HepG2 (cell line): ENCODE measurements around the gene NODAL. TPM values are rescaled to one million over a fixed set of nuclear protein-coding genes. Genes with fewer than 3 reads are reported as not detected.

Source experiments
- ATF7 ChIP-seq, 2 experiments: fragments of 450-650 bp in 1 of 2; sonication (generic) in 1 of 2; formaldehyde crosslinking in 1 of 2; IDR thresholded peaks; 2 replicates each; pipeline versions ENCODE4 v1.4.0 to v1.6.1; 2016 to 2020; ENCODE audit warnings: antibody characterized with exemption in 1 of 2, mild to moderate bottlenecking in 1 of 2, missing genetic modification reagents in 1 of 2
- ATRX ChIP-seq: sonication (generic); formaldehyde crosslinking; IDR thresholded peaks from 2 replicates; pipeline ENCODE4 v1.4.0; 2020; ENCODE audit warnings: missing genetic modification reagents, borderline replicate concordance
- ELF1 ChIP-seq: sonication (generic); formaldehyde crosslinking; IDR thresholded peaks from 2 replicates; pipeline ENCODE4 v1.4.0; 2020; ENCODE audit warnings: missing genetic modification reagents
- FLYWCH1 ChIP-seq: sonication (generic); formaldehyde crosslinking; IDR thresholded peaks from 2 replicates; pipeline ENCODE4 v1.8.1; 2023; ENCODE audit warnings: mild to moderate bottlenecking, missing genetic modification reagents
- GABPA ChIP-seq, 2 experiments: IDR thresholded peaks; 2 replicates each; pipeline ENCODE4 v1.6.1; 2011 to 2016; ENCODE audit warnings: low read depth in 2 of 2, low read length in 1 of 2, missing biosample characterization in 1 of 2, missing genetic modification characterization in 1 of 2
- HIVEP1 ChIP-seq: sonication (generic); formaldehyde crosslinking; IDR thresholded peaks from 2 replicates; pipeline ENCODE4 v1.4.0; 2020; ENCODE audit warnings: mild to moderate bottlenecking, missing genetic modification reagents
- IRF2 ChIP-seq: IDR thresholded peaks from 2 replicates; pipeline ENCODE4 v1.6.1; 2018; ENCODE audit warnings: missing genetic modification reagents, missing compliant biosample characterization
- KLF16 ChIP-seq, 2 experiments: sonication (generic) in 1 of 2; formaldehyde crosslinking in 1 of 2; IDR thresholded peaks; 2 replicates each; pipeline versions ENCODE4 v1.6.1 to v1.8.0; 2016 to 2023; ENCODE audit warnings: missing genetic modification reagents in 2 of 2, missing compliant biosample characterization in 1 of 2
- MED1 ChIP-seq: sonication (generic); formaldehyde crosslinking; IDR thresholded peaks from 2 replicates; pipeline ENCODE4 v1.4.0; 2020; ENCODE audit warnings: missing genetic modification reagents
- PCBP2 ChIP-seq: fragments of 200-400 bp; formaldehyde crosslinking; optimal IDR thresholded peaks from 2 replicates; pipeline ENCODE3; 2018; ENCODE audit warnings: low read length, low read depth; ENCODE audit not compliant: poor library complexity, severe bottlenecking
- SMARCC2 ChIP-seq: fragments of 450-650 bp; IDR thresholded peaks from 2 replicates; pipeline ENCODE4 v1.6.1; 2017; ENCODE audit warnings: antibody characterized with exemption, mild to moderate bottlenecking
- SOX5 ChIP-seq: IDR thresholded peaks from 2 replicates; pipeline ENCODE4 v1.6.1; 2016; ENCODE audit warnings: borderline replicate concordance
- TCF7L2 ChIP-seq: IDR thresholded peaks from 2 replicates; pipeline ENCODE4 v1.6.1; 2011; ENCODE audit warnings: mild to moderate bottlenecking, low read depth, low read length, moderate library complexity
- ZBTB39 ChIP-seq: sonication (generic); formaldehyde crosslinking; IDR thresholded peaks from 2 replicates; pipeline ENCODE4 v1.5.0; 2020; ENCODE audit warnings: missing genetic modification reagents
- ZNF12 ChIP-seq: sonication (generic); formaldehyde crosslinking; IDR thresholded peaks from 2 replicates; pipeline ENCODE4 v1.5.0; 2020; ENCODE audit warnings: missing genetic modification reagents
- ZNF30 ChIP-seq: sonication (generic); formaldehyde crosslinking; IDR thresholded peaks from 2 replicates; pipeline ENCODE4 v1.5.0; 2020; ENCODE audit warnings: mild to moderate bottlenecking, missing genetic modification reagents
- ZNF34 ChIP-seq: sonication (generic); formaldehyde crosslinking; IDR thresholded peaks from 2 replicates; pipeline ENCODE4 v1.4.0; 2020; ENCODE audit warnings: mild to moderate bottlenecking, missing genetic modification reagents, borderline replicate concordance
- ZNF761 ChIP-seq: sonication (generic); formaldehyde crosslinking; conservative IDR thresholded peaks from 2 replicates; pipeline ENCODE4 v1.4.0; 2020; ENCODE audit warnings: mild to moderate bottlenecking, missing genetic modification reagents
- polyA plus RNA-seq, 8 experiments: library from polyadenylated mRNA; depleted of rRNA in 3 of 8; stranded (reverse) in 7 of 8; unstranded in 1 of 8; fragments of >200 nt; fragmentation: Illumina TruSeq in 4 of 8; extraction: Trizol in 4 of 8; gene quantifications; 2 replicates each; pipeline versions ENCODE4 v1.2.1 to v1.2.3, GENCODE V29; 2011 to 2016; ENCODE audit warnings: low read depth in 4 of 8, missing spikeins in 1 of 8, mixed read lengths in 1 of 8; ENCODE audit not compliant: insufficient read depth in 1 of 8
- total RNA-seq, 5 experiments: library from RNA; depleted of rRNA; stranded (reverse); fragments of >200 nt; fragmentation: Illumina TruSeq; extraction: Trizol; gene quantifications; 2 replicates each; pipeline ENCODE4 v1.2.3, GENCODE V29; 2016; ENCODE audit warnings: low read depth in 1 of 5
- TF ChIP-seq, protein P1 (sequence below): IDR thresholded peaks from 2 replicates; pipeline ENCODE4 v1.6.1; 2016; ENCODE audit warnings: low read depth
- TF ChIP-seq, protein P2 (sequence below): IDR thresholded peaks from 2 replicates; pipeline ENCODE4 v1.6.1; 2016; ENCODE audit warnings: mild to moderate bottlenecking, missing biosample characterization, missing genetic modification reagents
- TF ChIP-seq, protein P3 (sequence below): sonication (generic); formaldehyde crosslinking; IDR thresholded peaks from 2 replicates; pipeline ENCODE4 v1.9.0; 2022; ENCODE audit warnings: missing genetic modification reagents, mild to moderate bottlenecking, borderline replicate concordance
- TF ChIP-seq, protein P4 (sequence below): IDR thresholded peaks from 2 replicates; pipeline ENCODE4 v1.6.1; 2016; ENCODE audit warnings: missing genetic modification reagents, missing compliant biosample characterization

Gene NODAL
- total and polyA plus RNA-seq, 2 of the 13 experiments (the other 11 are each of a cell fraction or from before 2014, with no cell fraction given): not detected

- no peak for TF ChIP-seq TCF7L2
- TF ChIP-seq SOX5 (CRISPR knock-in tag): peak; percentile 33; the same call in 1 of the 2 replicates
- TF ChIP-seq, protein P1, sequence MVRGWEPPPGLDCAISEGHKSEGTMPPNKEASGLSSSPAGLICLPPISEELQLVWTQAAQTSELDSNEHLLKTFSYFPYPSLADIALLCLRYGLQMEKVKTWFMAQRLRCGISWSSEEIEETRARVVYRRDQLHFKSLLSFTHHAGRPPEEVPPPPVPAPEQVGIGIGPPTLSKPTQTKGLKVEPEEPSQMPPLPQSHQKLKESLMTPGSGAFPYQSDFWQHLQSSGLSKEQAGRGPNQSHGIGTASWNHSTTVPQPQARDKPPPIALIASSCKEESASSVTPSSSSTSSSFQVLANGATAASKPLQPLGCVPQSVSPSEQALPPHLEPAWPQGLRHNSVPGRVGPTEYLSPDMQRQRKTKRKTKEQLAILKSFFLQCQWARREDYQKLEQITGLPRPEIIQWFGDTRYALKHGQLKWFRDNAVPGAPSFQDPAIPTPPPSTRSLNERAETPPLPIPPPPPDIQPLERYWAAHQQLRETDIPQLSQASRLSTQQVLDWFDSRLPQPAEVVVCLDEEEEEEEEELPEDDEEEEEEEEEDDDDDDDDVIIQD (CRISPR knock-in tag): peak; percentile 66; the same call in 1 of the 2 replicates
- no peak for TF ChIP-seq ATRX (CRISPR knock-in tag)
- peak; percentile 85; the same call in 1 of the 2 replicates for TF ChIP-seq IRF2 (CRISPR knock-in tag)
- TF ChIP-seq, protein P2, sequence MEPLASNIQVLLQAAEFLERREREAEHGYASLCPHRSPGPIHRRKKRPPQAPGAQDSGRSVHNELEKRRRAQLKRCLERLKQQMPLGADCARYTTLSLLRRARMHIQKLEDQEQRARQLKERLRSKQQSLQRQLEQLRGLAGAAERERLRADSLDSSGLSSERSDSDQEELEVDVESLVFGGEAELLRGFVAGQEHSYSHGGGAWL (CRISPR knock-in tag): peak; percentile 44; the same call in 1 of the 2 replicates
- 0 out of 2 replicates have a peak, but pooled peaks have one; percentile 19 for TF ChIP-seq ZNF34
- peak; percentile 94 for TF ChIP-seq ZNF12 (CRISPR knock-in tag)
- TF ChIP-seq PCBP2: no peak
- peak; percentile 81; the same call in 1 of the 2 replicates for TF ChIP-seq ZNF761
- TF ChIP-seq ATF7 (IDR thresholded peaks at IDR 0.05): no peak
- no peak for TF ChIP-seq ATF7 (CRISPR knock-in tag; IDR thresholded peaks at IDR 0.05)
- TF ChIP-seq ZNF30 (CRISPR knock-in tag): no peak; the same call in 1 of the 2 replicates
- TF ChIP-seq KLF16 (CRISPR knock-in tag; IDR thresholded peaks at IDR 0.05): peak in 1 of 2 experiments; percentile 82; a peak in 2 of 4 replicates
- peak; percentile 86 for TF ChIP-seq GABPA (IDR thresholded peaks at IDR 0.05; ENCODE audit: low read depth, low read length)
- TF ChIP-seq GABPA (CRISPR knock-in tag; IDR thresholded peaks at IDR 0.05; ENCODE audit: low read depth): peak; percentile 92
- peak; percentile 85 for TF ChIP-seq ELF1 (CRISPR knock-in tag)
- TF ChIP-seq, protein P3, sequence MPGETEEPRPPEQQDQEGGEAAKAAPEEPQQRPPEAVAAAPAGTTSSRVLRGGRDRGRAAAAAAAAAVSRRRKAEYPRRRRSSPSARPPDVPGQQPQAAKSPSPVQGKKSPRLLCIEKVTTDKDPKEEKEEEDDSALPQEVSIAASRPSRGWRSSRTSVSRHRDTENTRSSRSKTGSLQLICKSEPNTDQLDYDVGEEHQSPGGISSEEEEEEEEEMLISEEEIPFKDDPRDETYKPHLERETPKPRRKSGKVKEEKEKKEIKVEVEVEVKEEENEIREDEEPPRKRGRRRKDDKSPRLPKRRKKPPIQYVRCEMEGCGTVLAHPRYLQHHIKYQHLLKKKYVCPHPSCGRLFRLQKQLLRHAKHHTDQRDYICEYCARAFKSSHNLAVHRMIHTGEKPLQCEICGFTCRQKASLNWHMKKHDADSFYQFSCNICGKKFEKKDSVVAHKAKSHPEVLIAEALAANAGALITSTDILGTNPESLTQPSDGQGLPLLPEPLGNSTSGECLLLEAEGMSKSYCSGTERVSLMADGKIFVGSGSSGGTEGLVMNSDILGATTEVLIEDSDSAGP (CRISPR knock-in tag): peak; percentile 35
- TF ChIP-seq MED1: peak; percentile 68; the same call in 1 of the 2 replicates
- 0 out of 2 replicates have a peak, but pooled peaks have one; percentile 64 for TF ChIP-seq FLYWCH1 (CRISPR knock-in tag)
- no peak for TF ChIP-seq SMARCC2
- TF ChIP-seq HIVEP1: peak; percentile 70
- TF ChIP-seq, protein P4, sequence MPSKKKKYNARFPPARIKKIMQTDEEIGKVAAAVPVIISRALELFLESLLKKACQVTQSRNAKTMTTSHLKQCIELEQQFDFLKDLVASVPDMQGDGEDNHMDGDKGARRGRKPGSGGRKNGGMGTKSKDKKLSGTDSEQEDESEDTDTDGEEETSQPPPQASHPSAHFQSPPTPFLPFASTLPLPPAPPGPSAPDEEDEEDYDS (CRISPR knock-in tag): peak; percentile 92
- TF ChIP-seq ZBTB39 (CRISPR knock-in tag): peak; percentile 36; the same call in 1 of the 2 replicates
These were observed 37.3 kb downstream of the NODAL start, which contains the start of gene EIF4EBP2 (continued) for GRCh38 chr10:70404036-70404786.
